Measurements from ENCODE around the gene CKAP2L.

The CKAP2L gene

GRCh38 chr2:112699984-112700667, 64.3 kb downstream of the CKAP2L start:
- no peak for TF ChIP-seq CTCF (IDR thresholded peaks at IDR 0.05; ENCODE audit: borderline replicate concordance, insufficient read depth, low read depth, low read length)
- no peak overlapping the region for H3K4me3 ChIP-seq (ENCODE audit: low read depth, low read length)

DNA sequence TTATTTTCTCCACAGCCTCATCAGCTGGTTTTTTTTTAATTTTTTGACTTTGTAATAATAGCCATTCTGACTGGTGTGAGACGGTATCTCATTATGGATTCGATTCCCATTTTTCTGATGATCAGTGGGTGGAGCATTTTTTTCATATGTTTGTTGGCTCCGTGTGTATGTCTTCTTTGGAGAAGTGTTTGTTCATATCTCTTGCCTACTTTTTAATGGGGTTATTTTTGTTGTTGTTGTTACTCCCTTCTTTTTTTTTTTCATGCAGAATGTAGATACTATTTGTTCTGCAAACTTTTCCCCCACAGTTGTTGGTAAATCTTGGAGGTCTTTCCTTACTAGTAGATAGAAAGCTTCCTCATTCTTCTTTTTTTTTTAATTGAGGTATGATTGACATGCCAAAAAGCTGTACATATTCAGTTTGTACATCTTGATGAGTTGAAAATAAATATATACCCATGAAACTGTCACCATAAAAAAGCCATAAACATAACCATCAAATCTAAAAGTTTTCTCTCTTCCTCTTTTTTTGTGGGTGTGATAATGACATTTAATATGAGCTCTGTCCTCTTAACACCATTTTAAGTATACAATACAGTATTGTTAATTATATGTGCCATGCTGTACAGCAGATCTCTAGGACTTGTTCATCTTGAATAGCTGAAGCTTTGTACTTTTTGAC, 65.4 kb downstream of the CKAP2L start:
- no peak for TF ChIP-seq CTCF (IDR thresholded peaks at IDR 0.05; ENCODE audit: borderline replicate concordance, insufficient read depth, low read depth, low read length)
- no peak overlapping the region for H3K4me3 ChIP-seq (ENCODE audit: low read depth, low read length)

DNA sequence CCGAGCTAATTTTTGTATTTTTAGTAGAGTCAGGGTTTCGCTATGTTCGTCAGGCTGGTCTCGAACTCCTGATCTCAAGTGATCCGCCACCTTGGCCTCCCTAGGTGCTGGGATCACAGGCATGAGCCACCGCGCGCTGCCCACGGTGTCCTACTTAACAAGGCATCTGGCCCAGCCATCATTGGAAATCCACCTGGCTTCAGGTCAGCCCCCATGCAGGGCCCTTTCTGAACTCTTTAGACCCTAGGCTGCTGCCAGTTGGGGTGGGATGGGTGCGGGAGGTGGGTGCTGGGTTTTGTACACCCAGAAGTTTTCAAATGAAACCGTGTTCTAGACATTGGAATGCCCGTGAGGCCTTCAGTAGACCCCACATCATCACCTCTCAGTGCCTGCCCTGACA, 70.2 kb downstream of the CKAP2L start:
- TF ChIP-seq CTCF (IDR thresholded peaks at IDR 0.05; ENCODE audit: borderline replicate concordance, insufficient read depth, low read depth, low read length) = no peak
- H3K4me3 ChIP-seq (ENCODE audit: low read depth, low read length) = no peak overlapping the region

GRCh38 chr2:112693596-112693995, 70.8 kb downstream of the CKAP2L start:
- no peak for TF ChIP-seq CTCF (IDR thresholded peaks at IDR 0.05; ENCODE audit: borderline replicate concordance, insufficient read depth, low read depth, low read length)

GRCh38 chr2:112692918-112693317, 71.5 kb downstream of the CKAP2L start:
- no peak overlapping the region for H3K4me3 ChIP-seq (ENCODE audit: low read depth, low read length)
- TF ChIP-seq CTCF (IDR thresholded peaks at IDR 0.05; ENCODE audit: borderline replicate concordance, insufficient read depth, low read depth, low read length) = no peak

More at GRCh38 chr2:112693596-112693995, 70.8 kb downstream of the CKAP2L start:
- no peak overlapping the region for H3K4me3 ChIP-seq (ENCODE audit: low read depth, low read length)

DNA sequence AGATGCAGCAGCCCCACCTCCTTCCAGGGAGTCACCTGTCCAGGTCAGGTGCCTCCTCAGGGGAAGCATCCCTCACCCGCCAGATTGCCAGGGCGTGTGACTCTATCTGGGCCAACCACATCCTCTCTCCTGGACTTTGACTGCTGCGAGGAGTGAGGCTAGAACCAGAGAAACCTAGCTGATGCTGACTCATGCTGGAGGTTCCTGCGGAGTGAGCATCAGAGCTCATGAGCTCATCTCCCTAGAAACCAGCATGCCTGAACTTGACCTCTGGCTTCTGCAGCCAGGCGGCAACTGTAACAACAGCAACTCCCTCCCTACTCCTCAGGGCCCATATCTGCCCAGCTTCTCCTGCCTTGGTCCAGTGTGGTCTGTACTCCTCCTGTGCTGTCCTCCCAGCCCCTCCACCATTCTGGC, 71.9 kb downstream of the CKAP2L start:
- TF ChIP-seq CTCF (IDR thresholded peaks at IDR 0.05; ENCODE audit: borderline replicate concordance, insufficient read depth, low read depth, low read length) = no peak
- no peak overlapping the region for H3K4me3 ChIP-seq (ENCODE audit: low read depth, low read length)

- TF ChIP-seq CTCF (IDR thresholded peaks at IDR 0.05; ENCODE audit: borderline replicate concordance, insufficient read depth, low read depth, low read length) = no peak
- no peak overlapping the region for H3K4me3 ChIP-seq (ENCODE audit: low read depth, low read length)
These were observed 72.5 kb downstream of the CKAP2L start for GRCh38 chr2:112691881-112692281.
